Skeletal muscle tissue (tissue), 4 donors: ENCODE results near the gene LPAR1. TPM values are rescaled to one million over a fixed set of nuclear protein-coding genes. Genes with fewer than 3 reads are reported as not detected.
"Not testable (repeated sequence)": the region's sequence is repeated elsewhere in the genome, so short reads cannot be mapped to it uniquely, and the experiment has no call there.

Source experiments
- H3K27ac ChIP-seq: one replicate; pipeline ENCODE4 v1.7.0; 2013; ENCODE audit warnings: mild to moderate bottlenecking, low read depth, low read length, inconsistent platforms
- H3K27me3 ChIP-seq, 3 donors: one replicate each; pipeline ENCODE4 v1.7.0; 2013; ENCODE audit warnings: low read length in 3 of 3; ENCODE audit not compliant: control insufficient read depth in 3 of 3, insufficient read depth in 3 of 3
- H3K36me3 ChIP-seq, 3 donors: one replicate each; pipeline ENCODE4 v1.7.0; 2013; ENCODE audit warnings: low read length in 3 of 3; ENCODE audit not compliant: control insufficient read depth in 3 of 3, insufficient read depth in 3 of 3
- H3K4me1 ChIP-seq, 3 donors: one replicate each; pipeline ENCODE4 v1.7.0; 2013; ENCODE audit warnings: low read length in 3 of 3, mild to moderate bottlenecking in 3 of 3; ENCODE audit not compliant: control insufficient read depth in 3 of 3, insufficient read depth in 3 of 3
- H3K4me3 ChIP-seq, 3 donors: one replicate each; pipeline ENCODE4 v1.7.0; 2013; ENCODE audit warnings: low read length in 3 of 3
- H3K9ac ChIP-seq, 3 donors: one replicate each; pipeline ENCODE4 v1.7.0; 2013; ENCODE audit warnings: low read length in 3 of 3, mild to moderate bottlenecking in 3 of 3, moderate library complexity in 2 of 3, low read depth in 1 of 3
- H3K9me3 ChIP-seq, 3 donors: one replicate each; pipeline ENCODE4 v1.7.0; 2013; ENCODE audit warnings: low read length in 3 of 3; ENCODE audit not compliant: control insufficient read depth in 3 of 3
- total RNA-seq: library from RNA; depleted of rRNA; stranded (reverse); fragments of >200 nt; gene quantifications from one replicate; pipeline ENCODE4 v1.2.3, GENCODE V29; 2014
- donor health status: Osteomylitis.

Gene LPAR1
- total RNA-seq, 1 donor from 2014 or later, result 45.9 TPM

DNA sequence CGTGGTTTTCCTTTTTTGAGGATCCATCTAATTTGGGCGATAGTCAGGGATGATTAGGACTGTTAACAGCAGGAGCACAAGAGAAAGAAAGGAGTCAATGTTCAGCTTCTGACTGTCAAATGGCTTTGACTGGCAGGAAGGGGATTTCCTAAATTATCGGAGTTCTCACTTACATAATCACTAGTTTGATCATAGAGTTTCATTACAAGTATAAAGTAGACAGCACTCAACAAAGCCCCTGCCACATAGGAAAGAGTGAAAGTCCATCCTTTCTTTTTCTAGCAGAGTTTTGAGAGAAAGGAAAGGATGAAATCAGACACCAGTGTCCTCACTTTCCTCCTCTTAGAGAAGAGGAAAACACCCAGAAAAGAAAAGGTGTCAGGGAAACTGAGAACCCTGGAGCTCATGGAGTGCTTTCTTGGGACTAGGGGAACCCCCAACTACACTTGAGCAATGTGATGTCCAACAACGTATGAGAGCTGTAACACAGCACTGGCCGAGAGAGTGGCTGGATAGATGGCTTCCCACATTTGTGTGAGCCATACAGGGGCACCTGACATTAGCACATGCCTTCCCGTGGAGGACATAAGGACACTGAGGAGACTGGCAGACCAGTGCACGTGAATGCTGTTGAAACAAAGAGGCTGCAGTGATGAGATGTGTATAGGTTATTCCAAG lies 26.0 kb upstream of the LPAR1 start:
- H3K9me3 ChIP-seq, result no peaks in the 10 kb centered on the region
- H3K9ac ChIP-seq, result no peak overlapping the region
- no peaks in the 10 kb centered on the region for H3K27me3 ChIP-seq
- H3K4me1 ChIP-seq, result no peaks in the 10 kb centered on the region
- H3K36me3 ChIP-seq, result no peaks in the 10 kb centered on the region
- no peak overlapping the region for H3K27ac ChIP-seq
- H3K4me3 ChIP-seq, result no peak overlapping the region

DNA sequence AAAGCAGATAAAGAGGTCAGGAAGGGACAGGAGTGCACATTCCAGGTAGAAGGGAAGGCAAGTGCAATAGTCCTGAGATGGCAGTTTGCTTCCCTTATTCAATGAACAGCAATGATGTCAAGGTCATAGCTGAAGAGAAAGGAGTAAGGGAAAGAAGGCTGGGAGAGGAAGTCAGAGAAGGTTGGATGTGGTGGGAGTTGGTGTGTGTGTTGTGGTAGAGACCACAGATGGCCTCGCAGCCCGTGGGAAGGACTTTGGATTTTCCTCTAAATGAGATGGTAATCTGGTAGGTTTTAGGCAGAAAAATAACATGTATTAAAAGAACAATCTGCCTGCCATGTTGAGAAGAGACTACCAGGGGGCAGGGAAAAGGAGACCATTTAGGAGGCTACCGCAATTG lies 25.1 kb upstream of the LPAR1 start:
- no peak overlapping the region for H3K4me3 ChIP-seq
- no peaks in the 10 kb centered on the region for H3K27me3 ChIP-seq
- H3K9me3 ChIP-seq, result no peaks in the 10 kb centered on the region
- H3K27ac ChIP-seq, result no peak overlapping the region
- H3K4me1 ChIP-seq, result no peaks in the 10 kb centered on the region
- H3K36me3 ChIP-seq, result no peaks in the 10 kb centered on the region
- H3K9ac ChIP-seq, result no peak overlapping the region

DNA sequence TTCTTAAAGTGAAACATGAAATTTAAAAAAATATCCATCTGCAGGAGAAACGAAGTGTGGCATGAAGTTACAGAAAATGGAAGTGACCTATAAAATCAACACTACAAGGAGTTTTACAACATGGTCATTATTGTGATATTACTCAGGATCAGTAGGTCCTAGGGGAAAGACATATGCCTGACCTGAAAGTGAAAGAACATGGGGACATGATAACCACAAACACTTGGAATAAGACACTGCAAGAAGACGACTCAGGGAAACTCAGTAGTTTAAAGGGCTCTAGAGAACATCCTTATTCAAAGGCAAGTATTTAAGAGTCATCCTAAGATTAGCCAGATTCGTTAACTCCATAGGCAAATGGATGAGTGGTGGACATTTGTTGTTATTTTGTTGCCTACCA lies 19.9 kb upstream of the LPAR1 start:
- Histone ChIP-seq H3K9ac (no peak overlapping the region), H3K27me3 (no peaks in the 10 kb centered on the region)

DNA sequence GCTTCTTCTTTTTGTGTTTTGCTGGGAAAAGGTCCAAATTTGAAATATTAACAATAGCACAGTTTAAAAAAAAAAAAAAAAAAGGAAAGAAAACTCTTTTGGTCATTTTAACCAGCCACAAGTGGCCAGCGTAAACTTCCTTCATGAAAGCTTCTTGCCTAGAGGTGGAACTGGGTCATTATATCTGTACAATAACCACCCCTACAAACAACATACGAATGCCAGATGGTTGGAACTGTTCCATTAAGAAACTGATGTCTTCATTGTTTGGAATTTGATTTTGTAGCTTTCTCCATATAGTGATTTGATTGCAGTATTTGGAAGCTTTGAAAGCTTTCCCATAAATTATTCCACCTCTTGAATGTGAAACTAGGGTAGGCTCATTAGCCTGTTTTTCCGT lies 18.3 kb upstream of the LPAR1 start:
- H3K27ac ChIP-seq, result no peak overlapping the region

More for the DNA sequence above, 19.9 kb upstream of the LPAR1 start:
- Histone ChIP-seq H3K9me3 (no peaks in the 10 kb centered on the region), H3K36me3 (no peaks in the 10 kb centered on the region), H3K27ac (no peak overlapping the region), H3K4me3 (no peak overlapping the region), H3K4me1 (no peaks in the 10 kb centered on the region)

DNA sequence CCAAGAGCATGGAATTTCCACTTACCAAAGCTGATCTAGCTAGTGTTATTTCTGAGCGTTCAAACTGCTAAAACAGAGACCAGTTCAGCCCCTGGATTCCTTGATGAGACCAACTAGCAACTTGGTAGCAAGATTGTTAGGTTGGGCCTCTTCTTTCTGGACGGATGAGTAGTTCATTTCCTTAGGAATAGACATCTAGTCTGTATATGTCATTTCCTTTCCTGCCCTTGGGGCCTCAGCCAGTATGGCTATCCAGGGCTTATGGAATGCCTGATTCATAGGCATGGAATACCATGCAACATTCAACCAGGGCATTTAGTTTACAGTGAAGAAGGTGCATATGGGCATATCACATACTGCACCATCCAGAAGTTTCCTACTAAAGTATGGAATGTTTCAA lies 14.5 kb upstream of the LPAR1 start:
- Histone ChIP-seq H3K36me3 (no peaks in the 10 kb centered on the region), H3K4me3 (no peak overlapping the region), H3K9me3 (no peaks in the 10 kb centered on the region), H3K27me3 (no peaks in the 10 kb centered on the region), H3K4me1 (no peaks in the 10 kb centered on the region), H3K27ac (no peak overlapping the region), H3K9ac (no peak overlapping the region)

More for the DNA sequence above, 18.3 kb upstream of the LPAR1 start:
- H3K4me3 ChIP-seq, result no peak overlapping the region
- H3K36me3 ChIP-seq, result no peaks in the 10 kb centered on the region
- H3K4me1 ChIP-seq, result no peaks in the 10 kb centered on the region
- no peak overlapping the region for H3K9ac ChIP-seq
- H3K27me3 ChIP-seq, result no peaks in the 10 kb centered on the region
- H3K9me3 ChIP-seq, result no peaks in the 10 kb centered on the region

DNA sequence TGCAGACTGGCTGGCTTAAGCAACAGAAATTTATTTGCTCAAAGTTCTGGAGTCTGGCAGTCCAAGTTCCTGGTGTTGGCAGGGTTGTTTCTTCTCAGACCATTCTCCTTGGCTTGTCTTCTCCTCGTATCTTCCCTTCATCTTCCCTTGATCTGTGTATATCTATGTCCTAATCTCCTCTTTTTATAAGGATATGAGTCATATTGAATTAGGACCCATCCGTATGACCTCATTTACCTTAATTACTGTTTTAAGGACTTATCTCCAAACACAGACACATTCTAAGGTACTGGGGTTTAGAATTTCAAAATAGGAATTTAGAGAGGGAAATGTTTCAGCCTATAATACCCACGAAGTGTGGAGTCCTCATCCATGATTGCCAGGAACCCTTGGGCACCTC lies 13.1 kb upstream of the LPAR1 start:
- no peaks in the 10 kb centered on the region for H3K9me3 ChIP-seq
- H3K4me1 ChIP-seq, result no peaks in the 10 kb centered on the region
- H3K27me3 ChIP-seq, result no peaks in the 10 kb centered on the region
- no peaks in the 10 kb centered on the region for H3K36me3 ChIP-seq
- no peak overlapping the region for H3K27ac ChIP-seq
- H3K4me3 ChIP-seq, result no peak overlapping the region
- H3K9ac ChIP-seq, result no peak overlapping the region

DNA sequence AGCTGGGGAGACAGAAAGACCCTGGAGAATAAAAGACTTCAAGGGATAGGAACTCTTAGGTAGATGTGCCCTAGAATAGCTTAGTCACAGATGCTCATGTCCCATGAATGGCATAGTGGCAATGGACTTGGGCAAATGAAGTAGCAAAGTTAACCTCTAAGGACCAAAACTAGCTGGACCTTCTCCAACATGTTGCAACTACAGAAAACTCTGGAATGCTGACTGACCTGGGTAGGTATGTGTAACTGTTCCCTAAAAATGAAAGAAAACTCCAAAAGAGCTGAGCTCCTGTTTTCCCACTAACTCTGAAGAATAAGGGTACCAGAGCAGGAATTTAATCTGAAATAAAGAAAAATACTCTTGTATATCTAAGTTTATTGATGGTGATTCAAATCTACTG lies 12.5 kb upstream of the LPAR1 start:
- H3K4me3 ChIP-seq, result no peak overlapping the region
- H3K27me3 ChIP-seq, result no peaks in the 10 kb centered on the region
- H3K9ac ChIP-seq, result no peak overlapping the region
- no peaks in the 10 kb centered on the region for H3K36me3 ChIP-seq
- no peaks in the 10 kb centered on the region for H3K9me3 ChIP-seq
- H3K4me1 ChIP-seq, result no peaks in the 10 kb centered on the region
- no peak overlapping the region for H3K27ac ChIP-seq

DNA sequence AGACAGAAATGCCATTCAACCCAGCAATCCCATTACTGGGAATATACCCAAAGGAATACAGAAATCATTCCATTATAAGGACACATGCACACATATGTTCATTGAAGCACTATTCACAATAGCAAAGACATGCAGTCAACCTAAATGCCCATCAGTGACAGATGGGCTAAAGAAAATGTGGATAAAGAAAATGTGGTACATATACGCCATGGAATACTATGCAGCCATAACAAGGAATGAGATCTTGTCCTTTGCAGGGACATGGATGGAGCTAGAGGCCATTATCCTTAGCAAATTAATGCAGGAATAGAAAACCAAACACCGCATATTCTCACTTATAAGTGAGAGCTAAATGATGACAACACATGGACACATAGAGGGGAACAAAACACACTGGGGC lies 9.0 kb upstream of the LPAR1 start:
- not testable (repeated sequence) for H3K9me3 ChIP-seq, H3K4me1 ChIP-seq, H3K27me3 ChIP-seq, H3K36me3 ChIP-seq, H3K9ac ChIP-seq, H3K4me3 ChIP-seq, H3K27ac ChIP-seq

DNA sequence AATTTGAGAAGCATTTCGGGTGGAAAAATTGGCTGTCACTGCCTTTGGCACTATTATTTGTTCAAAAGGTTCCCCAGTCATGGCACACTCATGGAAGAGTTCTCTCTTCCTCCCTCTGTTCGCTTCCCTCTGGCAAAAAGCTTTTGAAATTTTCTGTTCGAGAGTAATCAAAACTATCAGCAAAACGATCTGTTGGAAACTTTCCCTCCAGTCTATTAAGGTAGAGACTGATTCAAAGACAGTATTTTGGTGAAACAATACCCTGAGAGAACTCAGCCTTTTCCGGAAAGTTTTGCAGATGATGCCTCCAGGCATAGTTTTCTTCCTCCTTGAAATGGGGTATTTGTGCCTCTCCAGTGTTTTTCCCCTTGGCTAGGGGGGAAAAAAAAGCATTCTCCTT lies 3.6 kb upstream of the LPAR1 start:
- Histone ChIP-seq H3K9ac (no peak overlapping the region), H3K27ac (no peak overlapping the region), H3K4me3 (no peak overlapping the region), H3K27me3 (peaks cover 0 to 12% (median 7%) of the 10 kb centered on the region in 3 donors), H3K9me3 (no peaks in the 10 kb centered on the region), H3K36me3 (no peaks in the 10 kb centered on the region), H3K4me1 (peaks cover 0 to 5% (median 5%) of the 10 kb centered on the region in 3 donors)

DNA sequence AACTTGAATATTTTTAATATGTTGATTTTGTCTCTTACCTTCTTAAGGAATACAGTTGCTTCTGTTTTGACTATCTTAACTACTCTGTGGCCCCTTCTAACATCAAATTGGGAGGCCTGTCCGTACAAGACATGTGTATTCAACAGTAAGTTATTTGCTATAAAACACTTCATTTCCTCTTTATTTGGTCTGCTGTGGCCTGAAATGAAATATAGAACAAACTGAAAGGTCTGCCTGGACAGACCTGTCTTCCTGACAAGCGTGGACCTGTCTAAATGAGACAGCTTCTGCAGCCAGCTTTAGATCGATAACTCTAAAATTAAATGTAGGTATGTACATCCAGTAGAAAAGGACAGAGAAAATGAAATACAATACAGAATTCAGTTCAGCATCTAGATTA lies 2.2 kb upstream of the LPAR1 start:
- H3K9ac ChIP-seq, result no peak overlapping the region

More for the DNA sequence above, 2.2 kb upstream of the LPAR1 start:
- no peaks in the 10 kb centered on the region for H3K36me3 ChIP-seq
- peaks cover 4 to 26% (median 17%) of the 10 kb centered on the region in 3 donors for H3K27me3 ChIP-seq
- peaks cover 0 to 10% (median 5%) of the 10 kb centered on the region in 3 donors for H3K4me1 ChIP-seq
- H3K9me3 ChIP-seq, result no peaks in the 10 kb centered on the region
- H3K27ac ChIP-seq, result no peak overlapping the region
- H3K4me3 ChIP-seq, result no peak overlapping the region
